Stimulated activated CD8-positive, alpha-beta memory T cell treated with anti-CD3 and anti-CD28 coated beads, Interleukin-7, amount 100 ng/mL, for 1 hour (primary cell): ENCODE measurements around the gene LUZP4.
"Not testable (repeated sequence)": the region's sequence is repeated elsewhere in the genome, so short reads cannot be mapped to it uniquely, and the experiment has no call there.

Source experiments
- DNase-seq, 2 donors: peaks; one replicate each; pipeline ENCODE4 v3.0.0-alpha.2; 2020; ENCODE audit warnings: low read depth in 2 of 2

Gene LUZP4, protein sequence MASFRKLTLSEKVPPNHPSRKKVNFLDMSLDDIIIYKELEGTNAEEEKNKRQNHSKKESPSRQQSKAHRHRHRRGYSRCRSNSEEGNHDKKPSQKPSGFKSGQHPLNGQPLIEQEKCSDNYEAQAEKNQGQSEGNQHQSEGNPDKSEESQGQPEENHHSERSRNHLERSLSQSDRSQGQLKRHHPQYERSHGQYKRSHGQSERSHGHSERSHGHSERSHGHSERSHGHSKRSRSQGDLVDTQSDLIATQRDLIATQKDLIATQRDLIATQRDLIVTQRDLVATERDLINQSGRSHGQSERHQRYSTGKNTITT

DNA sequence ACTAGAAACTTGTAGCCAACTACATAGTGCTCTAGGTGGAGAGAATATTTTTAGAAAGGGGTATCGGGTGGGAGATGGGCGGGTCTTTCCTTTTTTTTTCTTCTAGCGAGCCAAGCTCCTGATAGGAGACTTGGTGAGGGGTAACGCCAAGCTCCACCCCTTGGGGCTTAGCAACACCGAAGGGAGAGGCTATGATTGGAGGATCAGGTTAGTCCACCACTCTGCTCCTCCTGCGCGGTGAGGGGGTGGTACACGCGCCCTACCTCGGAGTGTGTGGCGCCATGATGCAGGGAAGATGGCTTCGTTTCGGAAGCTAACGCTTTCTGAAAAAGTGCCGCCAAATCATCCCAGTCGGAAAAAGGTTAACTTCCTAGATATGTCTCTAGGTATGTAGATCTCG lies at the start of gene LUZP4:
Gene LUZP4, plus strand, starts transcription at position 251 of the 400 bp plus-strand sequence. Its CDS starts 45 bp downstream, at position 296.
- no peak for DNase-seq

DNA sequence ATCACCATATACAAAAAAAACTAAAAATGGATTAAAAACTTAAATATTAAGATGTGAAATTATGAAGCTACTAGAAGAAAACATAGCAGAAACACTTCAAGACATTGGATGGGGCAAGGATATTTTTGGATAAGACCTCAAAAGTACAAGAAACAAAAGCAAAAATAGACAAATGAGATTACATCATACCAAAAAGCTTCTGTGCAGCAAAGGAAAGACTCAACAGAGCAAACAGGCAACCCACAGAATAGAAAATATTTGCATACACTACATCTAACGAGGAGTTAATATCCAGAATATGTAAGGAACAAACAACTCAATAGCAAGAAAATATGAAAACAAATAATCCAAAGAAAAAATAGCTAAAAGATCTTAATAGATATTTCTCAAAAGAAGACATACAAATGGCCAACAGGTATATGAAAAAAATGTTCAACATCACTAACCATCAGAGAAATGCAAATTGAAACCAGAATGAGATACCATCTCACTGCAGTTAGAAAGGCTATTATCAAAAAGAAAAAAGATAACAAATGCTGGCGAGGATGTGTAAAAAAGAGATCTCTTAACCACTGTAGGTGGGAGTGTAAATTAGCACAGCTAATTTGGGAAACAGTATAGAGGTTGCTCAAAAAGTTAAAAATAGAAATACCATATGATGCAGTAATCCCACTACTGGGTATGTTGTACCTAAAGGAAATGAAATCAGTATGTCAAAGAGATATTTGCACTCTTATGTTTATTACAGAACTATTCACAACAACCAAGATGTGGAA lies 37.9 kb upstream of the LUZP4 start:
- DNase-seq: no peak

DNA sequence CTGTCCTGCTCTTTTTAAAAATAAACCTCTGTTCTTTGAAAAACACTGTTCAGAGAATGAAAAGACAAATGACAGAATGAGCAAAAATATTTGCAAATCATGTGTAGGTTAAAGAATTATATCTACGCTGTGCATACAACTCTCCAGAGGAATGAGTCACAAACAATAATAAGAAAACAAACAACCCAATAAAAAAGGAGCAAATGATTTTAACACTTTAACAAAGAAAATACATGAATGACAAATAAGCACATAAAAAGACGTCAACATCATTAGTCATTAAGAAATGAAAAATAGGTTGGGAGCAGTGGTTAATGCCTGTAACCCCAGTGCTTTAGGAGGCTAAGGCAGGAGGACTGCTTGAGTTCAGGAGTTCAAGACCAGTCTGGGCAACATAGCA lies 34.5 kb upstream of the LUZP4 start:
- no peak for DNase-seq

DNA sequence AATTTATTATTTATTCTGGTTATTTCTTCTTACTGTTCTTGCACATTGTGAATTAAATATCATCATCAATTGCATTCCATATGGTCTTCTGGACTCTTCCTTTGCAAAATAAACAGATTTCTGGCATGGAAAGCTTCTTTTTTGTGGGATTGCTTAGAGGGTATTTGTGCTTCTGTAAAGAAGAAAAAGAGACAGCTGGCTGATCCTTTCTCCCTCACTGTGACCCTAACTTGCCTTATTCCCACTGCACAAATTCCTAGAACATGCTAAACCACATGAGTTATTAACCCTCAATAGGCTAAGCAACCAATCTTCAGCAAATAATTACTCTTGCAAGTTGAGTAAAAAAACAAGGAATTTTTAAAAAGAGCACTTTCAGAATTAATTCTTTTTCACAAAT lies 31.8 kb upstream of the LUZP4 start:
- DNase-seq: no peak

DNA sequence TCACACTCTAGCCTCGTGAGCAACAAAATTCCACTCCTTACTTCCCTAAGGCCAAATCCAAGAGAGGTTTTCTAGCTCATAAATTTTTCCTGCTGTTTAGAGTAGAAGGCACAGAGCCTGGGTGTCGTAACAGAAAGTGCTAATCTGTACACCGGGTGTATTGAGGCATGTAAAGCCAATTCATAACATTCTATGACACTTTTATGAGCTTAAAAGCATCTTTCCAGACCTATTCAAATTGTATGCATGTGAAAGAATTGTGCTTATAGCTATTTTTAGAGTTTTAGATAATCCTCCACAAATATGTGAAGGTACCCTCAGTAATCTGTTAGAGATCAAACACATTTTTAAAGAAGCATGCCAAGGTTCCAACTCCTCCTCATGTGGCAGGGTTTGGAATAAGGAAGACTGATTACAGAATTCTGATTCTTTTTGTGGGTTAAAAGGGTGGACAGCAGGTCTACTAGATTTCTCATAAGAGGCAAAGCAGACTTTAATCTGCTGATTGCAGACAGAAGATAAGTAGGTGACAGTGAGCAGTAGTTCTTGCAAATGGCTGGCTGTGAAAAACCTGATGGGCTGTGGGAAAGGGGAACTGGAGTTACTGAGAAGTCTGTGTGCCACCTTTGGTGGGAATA lies 30.2 kb upstream of the LUZP4 start:
- DNase-seq: no peak

DNA sequence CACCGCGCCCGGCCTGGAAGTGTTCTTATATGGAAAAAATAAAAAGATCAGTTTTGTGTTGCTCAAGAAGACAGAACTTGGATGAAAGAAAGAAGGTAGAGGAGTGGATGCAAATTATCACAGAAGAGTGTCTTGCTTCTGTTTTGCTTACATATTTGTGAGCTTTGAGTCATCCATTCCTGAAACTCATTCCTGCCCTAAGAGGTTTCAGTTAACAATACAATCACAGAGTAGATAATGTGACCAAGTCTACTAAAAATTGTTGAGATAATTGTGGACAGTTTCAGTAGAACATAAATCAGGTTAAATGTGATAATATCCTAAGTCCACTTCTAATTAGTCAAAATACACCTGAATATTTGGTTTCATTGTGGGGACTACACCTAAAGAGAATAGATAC lies 29.2 kb upstream of the LUZP4 start:
- no peak for DNase-seq

DNA sequence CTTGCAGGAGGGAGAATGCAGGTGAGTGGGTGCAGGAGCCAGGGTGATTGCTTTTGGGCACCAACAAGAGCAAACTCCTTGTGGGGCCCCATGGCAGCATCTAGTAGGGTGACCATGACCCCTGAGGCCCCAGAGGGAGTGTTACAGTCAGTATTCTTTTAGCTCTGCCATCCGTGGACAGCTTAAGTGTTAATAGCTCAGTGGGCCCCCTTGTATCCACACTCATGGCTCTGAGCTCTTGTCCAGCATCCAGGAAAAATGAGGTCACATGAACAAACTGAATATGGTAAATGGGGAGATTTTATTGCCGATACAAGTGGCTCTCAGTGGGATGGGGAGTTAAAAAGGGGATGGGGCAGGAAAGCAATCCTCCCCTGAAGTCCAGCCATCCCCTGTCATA lies 28.4 kb upstream of the LUZP4 start:
- no peak for DNase-seq

DNA sequence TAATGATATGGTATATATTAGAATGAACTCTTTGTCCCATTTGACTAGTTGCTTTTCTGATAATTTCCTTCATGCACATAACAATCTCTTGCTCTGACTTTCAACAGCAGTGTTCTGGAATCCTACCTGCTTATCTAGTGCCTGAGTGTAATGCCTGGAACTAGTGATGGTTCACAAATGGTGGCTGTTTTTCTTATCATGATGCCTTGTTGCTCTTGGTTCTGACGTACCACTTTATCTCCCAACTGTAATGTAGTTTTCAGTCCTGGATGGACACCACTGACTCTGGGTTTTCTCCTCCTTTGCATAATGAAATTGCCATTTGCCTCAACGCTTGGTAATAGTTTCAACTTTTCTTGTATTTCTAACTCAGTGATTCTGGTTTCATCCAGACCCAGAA lies 25.5 kb upstream of the LUZP4 start:
- no peak for DNase-seq

DNA sequence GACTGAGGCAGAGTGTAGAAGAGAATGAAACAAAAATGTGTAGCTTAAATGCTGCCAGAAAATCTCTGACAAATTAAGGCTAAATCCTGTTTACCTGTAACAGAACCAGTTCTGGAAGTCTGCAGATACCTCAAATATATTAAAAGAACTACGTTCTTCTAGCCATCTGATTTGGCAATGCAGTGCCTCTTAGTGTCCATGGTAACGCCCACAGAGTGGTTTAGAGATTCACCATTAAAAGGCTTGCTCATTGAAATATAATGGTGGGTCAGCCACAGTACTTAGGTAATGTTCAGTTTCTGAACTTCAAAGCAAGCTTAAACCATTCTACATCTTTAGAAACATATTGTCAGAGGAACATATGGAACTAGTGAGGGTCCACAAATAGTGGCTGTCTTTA lies 23.2 kb upstream of the LUZP4 start:
- no peak for DNase-seq

DNA sequence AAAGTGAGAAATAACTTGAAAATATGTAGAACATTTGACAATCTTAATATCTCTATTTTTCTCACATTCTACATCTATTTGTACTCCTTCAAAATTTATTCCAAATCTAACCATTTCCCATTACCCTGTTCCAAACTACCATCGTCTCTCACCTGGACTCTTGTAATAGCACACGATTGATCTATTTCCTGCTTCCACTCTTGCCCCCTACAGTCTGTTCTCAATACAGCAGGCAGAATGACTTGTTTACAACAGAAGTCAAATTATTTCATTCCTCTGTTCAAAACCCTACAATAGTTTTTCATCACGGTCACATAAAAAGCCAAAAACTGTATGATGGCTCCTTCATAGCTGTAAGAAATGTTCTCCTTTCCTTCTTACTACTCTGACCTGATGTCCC lies 21.1 kb upstream of the LUZP4 start:
- no peak for DNase-seq

DNA sequence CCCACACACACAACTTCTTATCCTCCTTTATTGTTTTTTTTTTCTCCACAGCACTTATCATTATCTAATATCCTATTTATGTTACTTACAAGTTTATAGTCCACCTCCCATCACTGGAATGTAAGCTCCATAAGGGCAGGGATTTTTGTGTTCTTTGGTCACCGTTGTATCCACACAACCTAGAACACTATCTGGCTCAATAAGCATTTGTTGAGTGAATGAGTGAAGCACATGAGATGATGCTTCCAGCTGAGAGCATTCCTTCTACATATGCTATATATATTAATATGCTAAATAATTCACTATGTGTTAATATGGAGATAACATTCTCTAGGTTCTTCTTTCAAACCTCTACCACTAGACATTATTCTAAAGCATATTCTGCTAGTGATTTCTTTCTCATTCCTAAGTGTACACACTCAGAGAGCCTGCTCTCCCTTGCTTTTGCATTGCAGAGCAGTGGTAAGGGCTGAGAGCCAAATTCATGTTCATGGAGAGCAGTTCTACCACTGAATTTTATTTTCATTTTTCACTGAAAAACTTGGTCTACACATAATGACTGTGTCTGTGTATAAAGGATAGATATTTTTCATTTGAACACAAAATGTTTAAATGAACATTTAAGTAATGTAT lies 20.3 kb upstream of the LUZP4 start:
- no peak for DNase-seq

DNA sequence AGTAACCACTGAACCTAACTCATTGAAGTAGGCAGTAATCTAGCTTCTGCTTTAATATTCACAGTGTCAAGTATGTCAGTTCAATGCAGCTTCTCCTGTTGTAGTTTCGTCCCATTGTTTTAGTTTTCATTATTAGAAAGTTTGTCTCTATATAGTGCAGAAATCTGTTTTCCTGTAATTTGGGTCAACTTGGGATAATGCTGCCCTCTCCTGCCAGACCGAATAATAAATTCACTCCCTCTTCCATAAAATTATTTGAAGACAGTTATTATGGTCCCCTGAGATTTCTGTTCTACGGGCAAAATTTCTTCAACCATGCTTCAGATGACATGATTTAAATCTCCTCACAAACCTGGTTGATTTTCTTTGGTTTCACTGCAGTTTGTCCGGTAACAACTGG lies 4.6 kb upstream of the LUZP4 start:
- DNase-seq: no peak

DNA sequence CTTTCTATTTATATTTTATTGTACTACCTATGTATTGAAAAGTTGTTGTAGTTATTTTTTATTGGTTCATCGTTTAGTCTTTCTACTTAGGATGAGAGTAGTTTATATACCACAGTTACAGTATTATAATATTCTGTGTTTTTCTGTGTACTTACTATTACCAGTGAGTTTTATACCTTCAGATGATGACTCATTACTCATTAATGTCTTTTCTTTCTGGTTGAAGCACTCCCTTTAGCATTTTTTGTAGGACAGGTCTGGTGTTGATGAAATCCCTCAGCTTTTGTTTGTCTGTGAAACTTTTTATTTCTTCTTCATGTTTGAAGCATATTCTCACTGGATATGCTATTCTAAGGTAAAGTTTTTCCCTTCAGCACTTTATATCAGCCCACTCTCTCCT lies 7.7 kb downstream of the LUZP4 start:
- no peak for DNase-seq

DNA sequence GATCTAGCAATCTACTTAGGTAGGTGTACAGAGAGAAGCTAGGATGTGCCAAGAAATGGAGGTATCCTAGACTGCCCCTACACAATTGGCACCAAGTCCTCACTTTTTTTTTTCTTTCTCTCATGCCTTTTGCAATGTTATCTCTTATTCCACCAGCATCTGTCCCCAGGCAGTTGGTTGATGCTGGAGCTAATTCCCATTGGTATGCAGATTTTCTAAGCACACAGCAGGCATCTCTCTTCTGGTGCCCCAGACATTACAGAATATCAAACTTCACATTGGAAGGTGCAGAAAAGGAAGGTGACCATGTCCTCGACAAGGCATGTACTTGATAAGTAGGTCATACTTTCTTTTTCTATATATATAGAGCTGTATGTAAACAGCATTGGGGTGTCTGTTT lies 21.6 kb downstream of the LUZP4 start:
- DNase-seq: no peak

DNA sequence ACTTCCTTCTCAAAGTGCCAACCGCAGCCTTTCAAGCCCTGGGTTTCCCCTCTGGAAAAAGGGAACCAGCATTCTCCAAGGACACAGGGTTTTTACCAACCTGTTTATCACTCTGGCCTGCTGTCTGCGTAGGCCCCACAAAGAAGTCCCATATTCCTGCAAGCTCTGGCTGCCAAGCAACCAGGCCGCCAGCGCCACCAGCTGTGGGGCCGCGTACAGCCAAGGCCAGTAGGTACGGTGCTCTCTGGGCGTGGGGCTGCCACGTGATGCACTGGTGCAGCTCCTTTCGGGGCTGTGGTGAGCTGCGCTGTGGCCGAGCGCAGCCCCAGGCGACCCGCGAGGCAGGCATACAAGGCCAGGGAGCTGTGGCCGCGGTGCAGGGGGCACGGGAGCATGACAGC lies 22.1 kb downstream of the LUZP4 start:
- no peak for DNase-seq

DNA sequence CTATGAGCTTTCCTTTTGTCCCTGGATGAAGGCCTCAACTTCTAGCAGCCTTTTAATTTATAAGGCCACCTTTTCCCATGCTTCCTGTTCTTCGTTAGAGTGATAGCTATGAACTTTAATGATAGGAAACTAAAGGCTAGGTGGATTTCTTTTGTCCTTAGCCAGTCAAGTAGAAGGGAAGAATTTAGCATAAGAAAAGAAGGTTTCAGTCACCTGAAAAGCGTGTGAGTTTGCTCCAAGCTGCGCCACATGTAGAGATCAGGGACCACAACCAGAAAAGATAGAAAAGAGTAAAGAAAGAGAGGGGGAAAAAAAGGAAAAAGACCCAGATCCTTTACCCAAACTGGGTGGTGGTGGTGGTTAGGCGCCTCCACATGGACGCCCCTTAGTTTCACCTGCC lies 28.6 kb downstream of the LUZP4 start:
- no peak for DNase-seq

DNA sequence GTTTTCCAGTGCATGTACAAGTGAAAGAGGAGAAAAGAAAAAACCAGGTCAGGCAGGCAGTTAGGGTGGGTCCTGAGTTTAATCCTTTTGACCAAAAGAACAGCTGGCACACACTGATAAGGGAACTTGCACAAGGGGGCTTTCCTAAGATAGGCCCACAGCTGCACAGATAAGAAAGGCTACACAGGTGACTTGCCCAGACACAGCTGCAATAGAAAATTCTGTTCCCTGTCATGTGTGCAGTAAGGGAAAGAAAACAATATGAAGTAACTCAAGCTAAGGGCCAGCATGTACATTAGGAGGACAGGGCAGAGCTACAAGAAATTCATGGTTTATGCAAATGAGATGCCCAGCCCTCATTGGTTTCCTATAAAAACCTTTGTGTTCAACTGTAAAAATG lies 32.9 kb downstream of the LUZP4 start:
- DNase-seq: no peak

DNA sequence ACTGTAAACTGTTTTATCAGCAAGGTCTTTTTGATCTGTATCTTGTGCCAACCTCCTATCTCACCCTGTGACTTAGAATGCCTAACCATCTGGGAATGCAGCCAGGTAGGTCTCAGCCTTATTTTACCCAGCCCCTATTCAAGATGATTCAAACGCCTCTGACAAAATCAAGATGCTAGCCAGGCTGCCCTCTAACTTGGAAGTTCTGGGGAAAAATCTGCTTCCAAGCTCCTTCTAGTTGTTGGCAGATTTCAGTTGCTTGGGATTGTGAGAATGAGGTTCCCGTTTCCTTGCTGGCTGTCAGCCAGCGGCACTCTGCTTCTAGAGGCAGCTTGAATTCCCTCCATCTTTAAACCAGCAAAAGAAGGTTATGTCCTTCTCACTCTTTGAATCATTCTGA lies 34.7 kb downstream of the LUZP4 start:
- no peak for DNase-seq

DNA sequence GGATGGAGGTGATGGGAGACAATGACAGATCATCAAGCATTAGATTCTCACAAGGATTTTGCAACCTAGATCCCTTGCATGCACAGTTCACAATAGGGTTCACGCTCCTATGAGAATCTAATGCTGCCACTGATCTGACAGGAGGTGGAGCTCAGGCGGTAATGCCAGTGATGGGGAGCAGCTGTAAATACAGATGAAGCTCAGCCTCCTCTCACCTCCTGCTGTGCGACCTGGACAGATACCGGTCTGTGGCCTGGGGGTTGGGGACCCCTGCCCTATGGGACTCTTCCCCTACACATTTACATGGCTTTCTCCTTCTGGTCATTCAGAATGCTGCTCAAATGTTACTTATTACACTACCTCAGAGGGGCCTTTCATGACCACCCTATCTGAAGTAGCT lies 39.8 kb downstream of the LUZP4 start:
- DNase-seq: not testable (repeated sequence)

DNA sequence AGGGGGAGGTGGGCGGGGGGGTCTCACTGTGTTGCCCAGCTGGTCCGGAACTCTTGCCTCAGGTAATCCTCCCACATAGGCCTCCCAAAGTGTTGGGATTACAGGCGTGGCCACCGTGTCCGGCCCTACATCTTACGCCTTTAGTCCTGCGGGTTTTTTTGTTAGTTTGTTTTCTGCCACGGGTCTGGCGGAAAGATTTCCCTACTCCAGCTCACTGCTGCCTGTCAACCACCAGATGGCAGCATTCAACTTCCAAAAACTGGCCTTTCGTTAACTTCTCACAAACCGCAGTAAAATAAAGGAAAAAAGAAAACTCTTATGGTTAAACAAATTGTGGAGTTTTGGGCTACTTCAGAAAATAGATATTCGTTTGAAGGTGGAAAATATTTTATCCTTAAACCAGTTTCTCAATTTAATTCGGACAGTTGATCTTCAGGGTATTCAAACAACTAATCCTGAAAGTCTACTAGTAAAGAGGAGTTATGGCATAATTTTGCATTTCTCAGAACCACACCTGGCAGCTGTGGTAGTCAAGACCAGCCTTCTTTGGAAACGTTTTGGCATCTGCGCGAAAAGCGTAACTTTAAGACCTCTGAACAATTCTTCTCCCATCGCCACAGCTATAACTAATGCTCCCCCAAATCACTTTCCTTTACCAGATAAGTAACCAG lies 41.1 kb downstream of the LUZP4 start:
- DNase-seq: no peak

DNA sequence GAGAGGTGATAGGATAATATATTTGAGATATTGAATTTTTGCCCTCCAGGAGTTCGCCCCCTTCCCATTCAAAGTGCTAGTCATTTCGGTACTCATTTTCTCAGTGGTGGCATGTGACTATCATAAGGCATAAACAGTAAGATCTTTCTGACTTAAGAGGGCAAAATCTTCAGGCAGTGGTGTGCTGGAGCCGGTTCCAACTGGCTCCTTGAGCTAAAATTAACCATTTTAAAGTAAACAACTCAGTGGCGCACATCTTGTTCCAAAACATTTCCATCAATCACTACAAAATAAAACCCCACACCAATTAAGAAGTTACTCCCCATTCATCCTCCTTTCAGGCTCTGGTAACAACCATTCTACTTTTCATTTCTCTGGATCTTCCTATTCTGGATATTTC lies 43.3 kb downstream of the LUZP4 start:
- DNase-seq: no peak

DNA sequence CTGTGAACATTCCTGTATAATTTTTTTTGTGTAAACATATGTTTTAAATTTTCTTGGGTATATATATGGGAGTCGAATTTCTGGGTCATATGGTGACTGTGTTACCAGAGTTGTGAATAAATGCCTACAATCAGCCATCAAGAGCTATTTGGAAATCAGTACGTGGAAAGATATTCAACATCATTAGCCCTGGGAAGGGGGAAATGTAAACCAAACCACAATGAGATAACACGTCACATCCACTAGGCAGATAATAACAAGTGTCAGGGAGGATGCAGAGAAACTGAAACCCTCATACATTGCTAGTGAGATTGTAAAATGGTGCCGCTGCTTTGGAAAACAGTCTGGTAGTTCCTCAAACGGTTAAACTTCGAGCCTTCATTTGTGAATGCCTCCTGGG lies 43.9 kb downstream of the LUZP4 start:
- DNase-seq: no peak
